ENCODE data around the gene NRN1. TPM values are rescaled to one million over a fixed set of nuclear protein-coding genes. Genes with fewer than 3 reads are reported as not detected.
A peak's percentile ranks its signal among the peaks of the same experiment; 100 is the strongest.

The NRN1 gene
- total and polyA plus RNA-seq, 5 donors from 2014 or later, result 0.10 TPM; not detected in 4

GRCh38 chr6:5995658-5995948, 11.1 kb downstream of the NRN1 start:
- Histone ChIP-seq H3K4me1 (ENCODE audit: control insufficient read depth, insufficient read depth, low read length, poor library complexity, severe bottlenecking) (peaks cover 53% of the 10 kb centered on the region), H3K27ac (ENCODE audit: insufficient read depth, low read length, poor library complexity, severe bottlenecking) (no peak overlapping the region), H3K9me3 (ENCODE audit: control insufficient read depth in 2 of 2, low read length in 2 of 2) (peaks cover 0 to 18% of the 10 kb centered on the region in 2 experiments), H3K27me3 (ENCODE audit: control insufficient read depth, insufficient read depth, low read length) (peaks cover 62% of the 10 kb centered on the region), H3K36me3 (ENCODE audit: control insufficient read depth, insufficient read depth, low read length) (no peaks in the 10 kb centered on the region), H3K4me3 (ENCODE audit: low read depth, low read length) (peak overlapping the region; percentile 19)
- Mint-ChIP-seq H3K36me3 (no peaks in the 10 kb centered on the region), H3K27ac (no peak overlapping the region), H3K9me3 (peaks cover 0 to 20% (median 3%) of the 10 kb centered on the region in 7 donors), H3K4me3 (peak overlapping the region; percentile 75 to 92 (median 90)), H3K27me3 (peaks cover 92% of the 10 kb centered on the region), H3K4me1 (peaks cover 10 to 60% (median 43%) of the 10 kb centered on the region in 4 donors)
- ATAC-seq (ENCODE audit: low read depth in 2 of 2) (no peak), DNase-seq (peak in 2 of 3 donors; percentile 16 to 31)

- DNase-seq (no peak), ATAC-seq (ENCODE audit: low read depth in 2 of 2) (no peak)
- peaks cover 0 to 18% (median 1%) of the 10 kb centered on the region in 7 donors for H3K9me3 Mint-ChIP-seq
- H3K27me3 Mint-ChIP-seq, result peaks cover 88% of the 10 kb centered on the region
- Histone ChIP-seq H3K4me1 (ENCODE audit: control insufficient read depth, insufficient read depth, low read length, poor library complexity, severe bottlenecking) (peaks cover 53% of the 10 kb centered on the region), H3K36me3 (ENCODE audit: control insufficient read depth, insufficient read depth, low read length) (no peaks in the 10 kb centered on the region), H3K27me3 (ENCODE audit: control insufficient read depth, insufficient read depth, low read length) (peaks cover 61% of the 10 kb centered on the region), H3K4me3 (ENCODE audit: low read depth, low read length) (peak overlapping the region; percentile 19), H3K9me3 (ENCODE audit: control insufficient read depth in 2 of 2, low read length in 2 of 2) (peaks cover 0 to 15% of the 10 kb centered on the region in 2 experiments), H3K27ac (ENCODE audit: insufficient read depth, low read length, poor library complexity, severe bottlenecking) (no peak overlapping the region)
- H3K4me1 Mint-ChIP-seq, result peaks cover 10 to 56% (median 41%) of the 10 kb centered on the region in 4 donors
- H3K4me3 Mint-ChIP-seq, result peak overlapping the region in 3 of 4 donors; percentile 88 to 92 (median 91)
- no peak overlapping the region for H3K27ac Mint-ChIP-seq
- H3K36me3 Mint-ChIP-seq, result no peaks in the 10 kb centered on the region
These were observed 11.6 kb downstream of the NRN1 start for GRCh38 chr6:5994999-5995657.

GRCh38 chr6:5994234-5994998, 12.3 kb downstream of the NRN1 start:
- peaks cover 0 to 16% (median 1%) of the 10 kb centered on the region in 7 donors for H3K9me3 Mint-ChIP-seq
- ATAC-seq (ENCODE audit: low read depth in 2 of 2) (no peak), DNase-seq (peak in 1 of 3 donors; percentile 29)
- peak overlapping the region in 1 of 3 donors; percentile 45 for H3K27ac Mint-ChIP-seq
- peaks cover 10 to 49% (median 38%) of the 10 kb centered on the region in 4 donors for H3K4me1 Mint-ChIP-seq
- peaks cover 49% of the 10 kb centered on the region for H3K4me1 ChIP-seq (ENCODE audit: control insufficient read depth, insufficient read depth, low read length, poor library complexity, severe bottlenecking)
- H3K4me3 Mint-ChIP-seq, result peak overlapping the region in 3 of 4 donors; percentile 11 to 46 (median 12)
- peaks cover 87% of the 10 kb centered on the region for H3K27me3 Mint-ChIP-seq
- H3K36me3 Mint-ChIP-seq, result no peaks in the 10 kb centered on the region
- peaks cover 0 to 8% of the 10 kb centered on the region in 2 experiments for H3K9me3 ChIP-seq (ENCODE audit: control insufficient read depth in 2 of 2, low read length in 2 of 2)
- no peak overlapping the region for H3K27ac ChIP-seq (ENCODE audit: insufficient read depth, low read length, poor library complexity, severe bottlenecking)
- no peaks in the 10 kb centered on the region for H3K36me3 ChIP-seq (ENCODE audit: control insufficient read depth, insufficient read depth, low read length)
- H3K27me3 ChIP-seq (ENCODE audit: control insufficient read depth, insufficient read depth, low read length), result peaks cover 61% of the 10 kb centered on the region
- no peak overlapping the region for H3K4me3 ChIP-seq (ENCODE audit: low read depth, low read length)

DNA sequence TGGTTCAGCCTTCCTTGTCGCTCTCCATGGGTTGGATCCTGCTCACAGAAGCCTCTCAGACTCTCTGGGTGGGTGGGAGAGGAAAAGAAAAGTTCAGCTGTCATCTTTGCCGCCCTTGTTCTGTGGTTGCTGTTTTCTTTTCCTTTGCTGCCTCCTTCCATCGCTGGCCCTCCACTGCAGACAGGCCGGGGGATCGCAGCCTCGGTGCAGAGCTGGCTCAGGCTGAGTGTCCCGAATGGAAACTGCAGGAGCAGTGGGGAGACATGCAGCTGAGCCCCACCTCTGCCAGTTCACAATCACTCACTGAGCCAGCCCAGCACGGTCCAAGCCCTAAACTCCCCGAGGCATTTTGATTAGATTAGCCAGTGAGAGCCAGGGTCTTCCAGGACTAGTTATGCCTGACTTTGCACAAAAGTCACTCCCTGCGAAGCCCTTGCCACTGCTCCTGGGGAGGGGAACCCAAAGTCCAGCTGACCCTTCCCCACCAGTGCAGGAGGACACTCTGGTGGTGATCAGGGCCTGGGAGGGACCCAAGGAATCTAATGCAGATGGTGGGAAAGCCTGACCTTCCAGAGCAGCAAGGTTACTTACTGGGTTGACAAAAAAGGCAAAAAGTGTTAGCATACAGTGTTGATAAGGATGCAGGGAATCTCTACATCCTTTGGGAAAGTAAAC, 14.0 kb downstream of the NRN1 start:
- peaks cover 0 to 10% (median 5%) of the 10 kb centered on the region in 7 donors for H3K9me3 Mint-ChIP-seq
- no peak overlapping the region for H3K4me3 Mint-ChIP-seq
- Histone ChIP-seq H3K9me3 (ENCODE audit: control insufficient read depth in 2 of 2, low read length in 2 of 2) (peaks cover 0 to 8% of the 10 kb centered on the region in 2 experiments), H3K4me3 (ENCODE audit: low read depth, low read length) (no peak overlapping the region), H3K36me3 (ENCODE audit: control insufficient read depth, insufficient read depth, low read length) (no peaks in the 10 kb centered on the region), H3K27ac (ENCODE audit: insufficient read depth, low read length, poor library complexity, severe bottlenecking) (no peak overlapping the region), H3K27me3 (ENCODE audit: control insufficient read depth, insufficient read depth, low read length) (peaks cover 53% of the 10 kb centered on the region), H3K4me1 (ENCODE audit: control insufficient read depth, insufficient read depth, low read length, poor library complexity, severe bottlenecking) (peaks cover 33% of the 10 kb centered on the region)
- H3K4me1 Mint-ChIP-seq, result peaks cover 10 to 38% (median 26%) of the 10 kb centered on the region in 4 donors
- no peaks in the 10 kb centered on the region for H3K36me3 Mint-ChIP-seq
- DNase-seq (no peak), ATAC-seq (ENCODE audit: low read depth in 2 of 2) (no peak)
- peaks cover 84% of the 10 kb centered on the region for H3K27me3 Mint-ChIP-seq
- no peak overlapping the region for H3K27ac Mint-ChIP-seq

DNA sequence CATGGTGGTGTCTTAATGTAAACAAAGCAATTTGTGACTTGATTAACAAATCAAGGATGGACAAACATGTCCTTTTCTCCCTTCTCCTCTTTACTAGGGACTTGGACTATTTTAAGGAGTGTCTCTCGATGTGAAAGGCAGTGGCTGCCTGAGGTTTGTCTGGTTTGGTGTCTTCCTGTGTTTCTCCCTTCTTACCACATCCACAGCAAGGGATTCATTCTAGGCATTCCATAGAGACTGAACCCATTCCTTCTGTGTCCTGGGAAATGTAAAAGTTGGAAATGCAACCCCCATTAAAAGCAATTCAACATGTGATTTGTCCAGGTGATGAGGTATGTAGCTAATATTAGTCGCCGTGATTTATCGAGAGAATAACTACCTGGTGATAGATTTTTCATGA, 15.9 kb downstream of the NRN1 start:
- Mint-ChIP-seq H3K4me1 (peaks cover 3 to 26% (median 12%) of the 10 kb centered on the region in 4 donors), H3K36me3 (no peaks in the 10 kb centered on the region)
- H3K27me3 ChIP-seq (ENCODE audit: control insufficient read depth, insufficient read depth, low read length), result peaks cover 48% of the 10 kb centered on the region

GRCh38 chr6:5989141-5989723, 17.5 kb downstream of the NRN1 start:
- Histone ChIP-seq H3K9me3 (ENCODE audit: control insufficient read depth in 2 of 2, low read length in 2 of 2) (no peaks in the 10 kb centered on the region), H3K27me3 (ENCODE audit: control insufficient read depth, insufficient read depth, low read length) (peaks cover 41% of the 10 kb centered on the region), H3K36me3 (ENCODE audit: control insufficient read depth, insufficient read depth, low read length) (no peaks in the 10 kb centered on the region), H3K4me1 (ENCODE audit: control insufficient read depth, insufficient read depth, low read length, poor library complexity, severe bottlenecking) (no peaks in the 10 kb centered on the region), H3K4me3 (ENCODE audit: low read depth, low read length) (no peak overlapping the region), H3K27ac (ENCODE audit: insufficient read depth, low read length, poor library complexity, severe bottlenecking) (no peak overlapping the region)
- Mint-ChIP-seq H3K36me3 (no peaks in the 10 kb centered on the region), H3K9me3 (peaks cover 0 to 5% (median 0%) of the 10 kb centered on the region in 7 donors), H3K4me1 (peaks cover 0 to 15% (median 2%) of the 10 kb centered on the region in 4 donors), H3K27ac (no peak overlapping the region), H3K4me3 (peak overlapping the region in 1 of 4 donors; percentile 6), H3K27me3 (peaks cover 60% of the 10 kb centered on the region)
- no peak for DNase-seq
- no peak for ATAC-seq (ENCODE audit: low read depth in 2 of 2)

More for the DNA sequence above, 15.9 kb downstream of the NRN1 start:
- no peak overlapping the region for H3K4me3 ChIP-seq (ENCODE audit: low read depth, low read length)
- Mint-ChIP-seq H3K4me3 (no peak overlapping the region), H3K27ac (no peak overlapping the region), H3K27me3 (peaks cover 75% of the 10 kb centered on the region), H3K9me3 (peaks cover 0 to 7% (median 3%) of the 10 kb centered on the region in 7 donors)
- DNase-seq (no peak), ATAC-seq (ENCODE audit: low read depth in 2 of 2) (no peak)
- peaks cover 14% of the 10 kb centered on the region for H3K4me1 ChIP-seq (ENCODE audit: control insufficient read depth, insufficient read depth, low read length, poor library complexity, severe bottlenecking)
- H3K27ac ChIP-seq (ENCODE audit: insufficient read depth, low read length, poor library complexity, severe bottlenecking), result no peak overlapping the region
- H3K9me3 ChIP-seq (ENCODE audit: control insufficient read depth in 2 of 2, low read length in 2 of 2), result peaks cover 0 to 6% of the 10 kb centered on the region in 2 experiments
- H3K36me3 ChIP-seq (ENCODE audit: control insufficient read depth, insufficient read depth, low read length), result no peaks in the 10 kb centered on the region

GRCh38 chr6:5986861-5987260, 19.9 kb downstream of the NRN1 start:
- no peak overlapping the region for H3K4me3 Mint-ChIP-seq
- H3K27me3 Mint-ChIP-seq, result peaks cover 45% of the 10 kb centered on the region
- no peaks in the 10 kb centered on the region for H3K4me1 ChIP-seq (ENCODE audit: control insufficient read depth, insufficient read depth, low read length, poor library complexity, severe bottlenecking)
- H3K4me3 ChIP-seq (ENCODE audit: low read depth, low read length), result no peak overlapping the region
- H3K27ac Mint-ChIP-seq, result peak overlapping the region in 1 of 3 donors; percentile 22
- no peak overlapping the region for H3K27ac ChIP-seq (ENCODE audit: insufficient read depth, low read length, poor library complexity, severe bottlenecking)
- H3K9me3 ChIP-seq (ENCODE audit: control insufficient read depth in 2 of 2, low read length in 2 of 2), result no peaks in the 10 kb centered on the region
- no peaks in the 10 kb centered on the region for H3K36me3 Mint-ChIP-seq
- H3K4me1 Mint-ChIP-seq, result peaks cover 0 to 16% (median 3%) of the 10 kb centered on the region in 4 donors
- ATAC-seq (ENCODE audit: low read depth in 2 of 2) (no peak), DNase-seq (no peak)
- H3K9me3 Mint-ChIP-seq, result peaks cover 0 to 5% (median 0%) of the 10 kb centered on the region in 7 donors
- H3K27me3 ChIP-seq (ENCODE audit: control insufficient read depth, insufficient read depth, low read length), result peaks cover 21% of the 10 kb centered on the region
- no peaks in the 10 kb centered on the region for H3K36me3 ChIP-seq (ENCODE audit: control insufficient read depth, insufficient read depth, low read length)
